ENCODE data around the gene TUBB1.

TUBB1 gene

GRCh38 chr20:59002388-59002787 lies 16.8 kb upstream of the TUBB1 start:
- Histone ChIP-seq H3K4me3 (ENCODE audit: low read depth, low read length) (no peak overlapping the region), H3K27me3 (replicated peaks) (no peaks in the 10 kb centered on the region), H3K36me3 (replicated peaks) (peaks cover 14% of the 10 kb centered on the region), H3K27ac (no peak overlapping the region)
- no peak for DNase-seq
- in situ Hi-C loops (cut with HindIII; ENCODE audit: low pct_ligation_motif_present, low sequenced_read_pairs): no loop called here
- no peak for TF ChIP-seq CTCF (IDR thresholded peaks at IDR 0.05; ENCODE audit: low read depth, low read length, missing control alignments)

- H3K27ac ChIP-seq: no peak overlapping the region
- no peak for DNase-seq
- H3K4me3 ChIP-seq (ENCODE audit: low read depth, low read length): no peak overlapping the region
- H3K27me3 ChIP-seq (replicated peaks): no peaks in the 10 kb centered on the region
- peaks cover 8% of the 10 kb centered on the region for H3K36me3 ChIP-seq (replicated peaks)
- in situ Hi-C loops (cut with HindIII; ENCODE audit: low pct_ligation_motif_present, low sequenced_read_pairs): no loop called here
- TF ChIP-seq CTCF (IDR thresholded peaks at IDR 0.05; ENCODE audit: low read depth, low read length, missing control alignments): no peak
Measured at GRCh38 chr20:59002874-59003399, 16.3 kb upstream of the TUBB1 start.

GRCh38 chr20:59003836-59004492 lies 15.3 kb upstream of the TUBB1 start:
- no peak overlapping the region for H3K27ac ChIP-seq

GRCh38 chr20:59004493-59004762 lies 14.8 kb upstream of the TUBB1 start:
- DNase-seq: no peak
- in situ Hi-C loops (cut with HindIII; ENCODE audit: low pct_ligation_motif_present, low sequenced_read_pairs): no loop called here
- Histone ChIP-seq H3K36me3 (replicated peaks) (peaks cover 5% of the 10 kb centered on the region), H3K27ac (no peak overlapping the region), H3K27me3 (replicated peaks) (no peaks in the 10 kb centered on the region), H3K4me3 (ENCODE audit: low read depth, low read length) (no peak overlapping the region)
- no peak for TF ChIP-seq CTCF (IDR thresholded peaks at IDR 0.05; ENCODE audit: low read depth, low read length, missing control alignments)

More at GRCh38 chr20:59003836-59004492, 15.3 kb upstream of the TUBB1 start:
- Histone ChIP-seq H3K27me3 (replicated peaks) (no peaks in the 10 kb centered on the region), H3K36me3 (replicated peaks) (peaks cover 8% of the 10 kb centered on the region), H3K4me3 (ENCODE audit: low read depth, low read length) (no peak overlapping the region)
- DNase-seq: no peak
- no peak for TF ChIP-seq CTCF (IDR thresholded peaks at IDR 0.05; ENCODE audit: low read depth, low read length, missing control alignments)
- in situ Hi-C loops (cut with HindIII; ENCODE audit: low pct_ligation_motif_present, low sequenced_read_pairs): no loop called here

GRCh38 chr20:59004763-59005522 lies 14.3 kb upstream of the TUBB1 start:
- Histone ChIP-seq H3K27me3 (replicated peaks) (no peaks in the 10 kb centered on the region), H3K36me3 (replicated peaks) (peaks cover 4% of the 10 kb centered on the region), H3K4me3 (ENCODE audit: low read depth, low read length) (no peak overlapping the region), H3K27ac (no peak overlapping the region)
- no peak for DNase-seq
- in situ Hi-C loops (cut with HindIII; ENCODE audit: low pct_ligation_motif_present, low sequenced_read_pairs): no loop called here
- TF ChIP-seq CTCF (IDR thresholded peaks at IDR 0.05; ENCODE audit: low read depth, low read length, missing control alignments): no peak
